Esophagus squamous epithelium (tissue), 4 donors: Measurements from ENCODE around the gene UGT2B7.
"Not testable (repeated sequence)": the region's sequence is repeated elsewhere in the genome, so short reads cannot be mapped to it uniquely, and the experiment has no call there.

ENCODE experiments used
- CTCF ChIP-seq, 6 experiments: fragments of 450-650 bp in 4 of 6; fragments of 200-600 bp in 2 of 6; sonication (generic) in 2 of 6; IDR thresholded peaks; one replicate each; pipeline ENCODE4 v1.5.1; 2016 to 2019; ENCODE audit warnings: antibody characterized with exemption in 6 of 6, mild to moderate bottlenecking in 4 of 6, moderate library complexity in 4 of 6
- POLR2A ChIP-seq, 4 donors: fragments of 450-650 bp; IDR thresholded peaks; one replicate each; pipeline ENCODE4 v1.6.1; 2017; ENCODE audit warnings: antibody characterized with exemption in 4 of 4, mild to moderate bottlenecking in 4 of 4, moderate library complexity in 3 of 4

GRCh38 chr4:69054033-69054432 is 42.2 kb upstream of the UGT2B7 start:
- TF ChIP-seq CTCF, POLR2A (IDR thresholded peaks at IDR 0.05): not testable (repeated sequence)
